Mammary epithelial cell (primary cell): ENCODE results near the gene ZMYM4.

ENCODE experiments used
- CTCF ChIP-seq, 2 donors: IDR thresholded peaks in 1 of 2; conservative IDR thresholded peaks in 1 of 2; 2 replicates each; pipeline ENCODE4 v1.5.1; 2011 to 2012; ENCODE audit warnings: inconsistent platforms in 2 of 2, low read length in 2 of 2, mild to moderate bottlenecking in 2 of 2, control low read depth in 1 of 2, low read depth in 1 of 2; ENCODE audit not compliant: insufficient read depth in 1 of 2; ENCODE audit errors: extremely low read depth in 1 of 2
- EZH2 ChIP-seq: IDR thresholded peaks from 2 replicates; pipeline ENCODE4 v1.6.1; 2012; ENCODE audit warnings: low read length, inconsistent platforms, borderline replicate concordance

GRCh38 chr1:35443768-35444518 lies 175.4 kb downstream of the ZMYM4 start:
- TF ChIP-seq CTCF (conservative IDR thresholded peaks at IDR 0.05 in 1 of 2, IDR thresholded peaks at IDR 0.05 in 1 of 2; ENCODE audit: extremely low read depth in 1 of 2, insufficient read depth in 1 of 2, low read depth in 1 of 2, low read length in 2 of 2) (no peak), EZH2 (no peak)
